Measurements from ENCODE around the gene PTX4. TPM values are rescaled to one million over a fixed set of nuclear protein-coding genes. Genes with fewer than 3 reads are reported as not detected.

PTX4 gene
- total RNA-seq, 1 experiment from 2014 or later = 0.22 TPM

DNA sequence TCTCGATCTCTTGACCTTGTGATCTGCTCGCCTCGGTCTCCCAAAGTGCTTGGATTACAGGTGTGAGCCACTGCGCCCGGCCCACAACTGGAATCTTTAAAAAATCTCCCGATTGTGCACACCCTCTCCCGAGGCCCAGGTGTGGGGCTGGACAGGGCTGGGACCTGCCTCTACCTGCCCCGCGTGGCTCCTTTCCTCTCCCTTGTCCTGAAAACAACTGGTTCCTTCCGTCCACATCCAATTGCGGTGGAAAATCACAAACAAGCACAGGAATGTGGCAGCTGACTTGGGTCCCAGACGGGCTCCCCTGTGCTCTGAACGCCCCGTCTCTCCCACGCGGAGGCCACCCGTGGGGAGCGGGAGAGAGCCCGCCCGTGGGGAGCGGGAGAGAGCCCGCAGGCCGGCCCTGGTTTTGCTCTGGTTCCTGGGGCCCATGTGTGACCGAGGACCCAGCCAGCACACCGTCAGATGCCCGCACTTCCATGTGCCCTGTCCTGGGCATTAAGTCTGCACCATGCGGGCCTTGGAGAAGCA is 41.7 kb upstream of the PTX4 start:
- Histone ChIP-seq H2AFZ (ENCODE audit: low read length) (no peak overlapping the region), H3K4me2 (ENCODE audit: low read length) (no peak overlapping the region), H3K9me3 (ENCODE audit: low read length) (no peaks in the 10 kb centered on the region), H3K4me1 (ENCODE audit: insufficient read depth, low read length) (no peaks in the 10 kb centered on the region), H3K36me3 (ENCODE audit: low read depth, low read length) (no peaks in the 10 kb centered on the region), H3K27ac (ENCODE audit: low read length) (no peak overlapping the region), H3K27me3 (ENCODE audit: low read length) (no peaks in the 10 kb centered on the region), H3K9me2 (replicated peaks; ENCODE audit: low read length) (no peaks in the 10 kb centered on the region), H3K9ac (ENCODE audit: low read length) (no peak overlapping the region), H3K4me3 (ENCODE audit: low read length) (no peak overlapping the region), H3K79me2 (ENCODE audit: low read length) (no peaks in the 10 kb centered on the region), H3F3A (ENCODE audit: low read length, unreplicated experiment) (no peaks in the 10 kb centered on the region), H4K20me1 (ENCODE audit: low read length) (no peaks in the 10 kb centered on the region)
- POLR2A ChIA-PET (ENCODE audit: unreplicated experiment) = no interaction called here
- intact Hi-C loops (cut with micrococcal nuclease) = no loop called here
- CTCF ChIA-PET = no interaction called here
- no TSS peak for BruUV-seq (replicated peaks)
- ATAC-seq (no peak), DNase-seq (no peak)
- TF ChIP-seq EZH2 (IDR thresholded peaks at IDR 0.05; ENCODE audit: low read length, unreplicated experiment) (no peak), EZH2phosphoT487 (IDR thresholded peaks at IDR 0.05; ENCODE audit: borderline replicate concordance, low read length) (no peak)
- TF ChIP-seq, protein P1, sequence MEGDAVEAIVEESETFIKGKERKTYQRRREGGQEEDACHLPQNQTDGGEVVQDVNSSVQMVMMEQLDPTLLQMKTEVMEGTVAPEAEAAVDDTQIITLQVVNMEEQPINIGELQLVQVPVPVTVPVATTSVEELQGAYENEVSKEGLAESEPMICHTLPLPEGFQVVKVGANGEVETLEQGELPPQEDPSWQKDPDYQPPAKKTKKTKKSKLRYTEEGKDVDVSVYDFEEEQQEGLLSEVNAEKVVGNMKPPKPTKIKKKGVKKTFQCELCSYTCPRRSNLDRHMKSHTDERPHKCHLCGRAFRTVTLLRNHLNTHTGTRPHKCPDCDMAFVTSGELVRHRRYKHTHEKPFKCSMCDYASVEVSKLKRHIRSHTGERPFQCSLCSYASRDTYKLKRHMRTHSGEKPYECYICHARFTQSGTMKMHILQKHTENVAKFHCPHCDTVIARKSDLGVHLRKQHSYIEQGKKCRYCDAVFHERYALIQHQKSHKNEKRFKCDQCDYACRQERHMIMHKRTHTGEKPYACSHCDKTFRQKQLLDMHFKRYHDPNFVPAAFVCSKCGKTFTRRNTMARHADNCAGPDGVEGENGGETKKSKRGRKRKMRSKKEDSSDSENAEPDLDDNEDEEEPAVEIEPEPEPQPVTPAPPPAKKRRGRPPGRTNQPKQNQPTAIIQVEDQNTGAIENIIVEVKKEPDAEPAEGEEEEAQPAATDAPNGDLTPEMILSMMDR (conservative IDR thresholded peaks at IDR 0.05; ENCODE audit: low read depth, low read length) = no peak

DNA sequence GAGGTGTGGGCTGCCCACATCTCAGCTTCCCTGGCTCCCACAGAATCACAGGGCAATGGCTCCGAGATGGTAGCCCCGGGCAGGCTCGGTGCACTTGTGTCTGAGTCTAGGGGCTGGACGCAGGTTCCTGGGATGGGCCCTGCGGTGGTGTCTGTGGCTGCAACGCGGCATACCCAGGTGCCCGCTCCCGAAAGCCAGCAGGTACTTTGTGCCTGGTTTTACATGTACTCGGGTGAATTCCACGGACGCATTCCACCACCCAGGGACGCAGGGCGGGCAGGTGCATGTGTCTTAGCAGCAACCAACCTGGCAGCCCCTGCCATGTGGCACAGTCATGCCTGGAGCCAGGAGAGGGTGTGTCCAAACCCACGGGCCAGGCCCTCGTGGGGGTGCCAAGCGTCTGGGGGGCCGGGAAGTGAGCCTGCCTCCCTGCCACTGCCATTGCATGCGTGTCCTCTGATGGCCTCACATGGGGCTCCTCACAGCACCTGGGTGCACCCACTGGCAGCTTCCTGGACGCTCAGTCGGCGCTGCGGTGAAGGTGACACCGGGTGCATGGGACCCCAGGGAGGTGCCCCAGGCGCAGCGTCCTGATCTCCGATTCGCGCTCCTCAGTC is 40.3 kb upstream of the PTX4 start:
- H3K27me3 ChIP-seq (ENCODE audit: low read length) = no peaks in the 10 kb centered on the region
- no peak for DNase-seq
- no peaks in the 10 kb centered on the region for H3K79me2 ChIP-seq (ENCODE audit: low read length)
- no peaks in the 10 kb centered on the region for H3K4me1 ChIP-seq (ENCODE audit: insufficient read depth, low read length)
- H3K9ac ChIP-seq (ENCODE audit: low read length) = no peak overlapping the region
- H3K4me3 ChIP-seq (ENCODE audit: low read length) = no peak overlapping the region
- TF ChIP-seq EZH2 (IDR thresholded peaks at IDR 0.05; ENCODE audit: low read length, unreplicated experiment) (no peak), EZH2phosphoT487 (IDR thresholded peaks at IDR 0.05; ENCODE audit: borderline replicate concordance, low read length) (no peak)
- TF ChIP-seq, protein P1 (conservative IDR thresholded peaks at IDR 0.05; ENCODE audit: low read depth, low read length) = no peak
- no peaks in the 10 kb centered on the region for H3K9me2 ChIP-seq (replicated peaks; ENCODE audit: low read length)
- H3K36me3 ChIP-seq (ENCODE audit: low read depth, low read length) = no peaks in the 10 kb centered on the region
- no peaks in the 10 kb centered on the region for H4K20me1 ChIP-seq (ENCODE audit: low read length)
- ChIA-PET POLR2A (ENCODE audit: unreplicated experiment) (no interaction called here), CTCF (no interaction called here)
- no peak overlapping the region for H2AFZ ChIP-seq (ENCODE audit: low read length)
- H3K27ac ChIP-seq (ENCODE audit: low read length) = no peak overlapping the region
- BruUV-seq (replicated peaks) = no TSS peak
- H3F3A ChIP-seq (ENCODE audit: low read length, unreplicated experiment) = no peaks in the 10 kb centered on the region
- H3K4me2 ChIP-seq (ENCODE audit: low read length) = no peak overlapping the region
- ATAC-seq = no peak
- intact Hi-C loops (cut with micrococcal nuclease) = no loop called here
- H3K9me3 ChIP-seq (ENCODE audit: low read length) = no peaks in the 10 kb centered on the region

Data from PC-3 (cell line).